ENCODE results near the gene ARID3C.
A peak's percentile ranks its signal among the peaks of the same experiment; 100 is the strongest.

The ARID3C gene

GRCh38 chr9:34591917-34592866, 36.7 kb downstream of the ARID3C start:
- no peak for DNase-seq

GRCh38 chr9:34591248-34591916, 37.5 kb downstream of the ARID3C start:
- DNase-seq, result peak; percentile 83

GRCh38 chr9:34590381-34591247, 38.3 kb downstream of the ARID3C start:
- DNase-seq, result peak; percentile 17

GRCh38 chr9:34589636-34590380, 39.1 kb downstream of the ARID3C start, which contains the start of gene CNTFR:
TSS of gene CNTFR (minus strand) at chr9:34589724. CDS start at chr9:34568981, 20,743 bp downstream.
- peak; percentile 12 for DNase-seq

- DNase-seq, result no peak
Measured at GRCh38 chr9:34588671-34589635, 39.9 kb downstream of the ARID3C start.

GRCh38 chr9:34587271-34587670, 41.6 kb downstream of the ARID3C start:
- no peak for DNase-seq

- no peak for DNase-seq
Measured at GRCh38 chr9:34585946-34586669, 42.8 kb downstream of the ARID3C start.

GRCh38 chr9:34584970-34585369, 43.9 kb downstream of the ARID3C start:
- DNase-seq, result no peak

GRCh38 chr9:34582787-34583186, 46.1 kb downstream of the ARID3C start:
- DNase-seq, result no peak

- DNase-seq, result no peak
Measured at GRCh38 chr9:34581318-34581717, 47.5 kb downstream of the ARID3C start.

GRCh38 chr9:34580358-34580757, 48.5 kb downstream of the ARID3C start:
- no peak for DNase-seq

- DNase-seq, result no peak
Measured at GRCh38 chr9:34579808-34580163, 49.1 kb downstream of the ARID3C start.

- DNase-seq, result no peak
Measured at GRCh38 chr9:34579104-34579807, 49.6 kb downstream of the ARID3C start.

- no peak for DNase-seq
Measured at GRCh38 chr9:34578241-34579103, 50.4 kb downstream of the ARID3C start.

- no peak for DNase-seq
Measured at GRCh38 chr9:34577400-34578240, 51.2 kb downstream of the ARID3C start.

GRCh38 chr9:34576597-34577399, 52.1 kb downstream of the ARID3C start:
- no peak for DNase-seq
